BJ (cell line): Measurements from ENCODE around the gene ATAD1. TPM values are rescaled to one million over a fixed set of nuclear protein-coding genes. Genes with fewer than 3 reads are reported as not detected.
"Not testable (repeated sequence)": the region's sequence is repeated elsewhere in the genome, so short reads cannot be mapped to it uniquely, and the experiment has no call there.

Experiments
- CTCF ChIA-PET: fragments of 350-600 bp; formaldehyde crosslinking; extraction: SDS; loops from one replicate; lab custom pipeline; 2021; ENCODE audit warnings: antibody characterized with exemption, inconsistent platforms; lab: Yijun Ruan, JAX
- POLR2A ChIA-PET: fragments of 300-600 bp; sonication (Branson Sonifier 250); formaldehyde crosslinking; extraction: SDS; loops from one replicate; lab custom pipeline; 2021; ENCODE audit warnings: antibody characterized with exemption; lab: Charles Lee
- DNase-seq: peaks from one replicate; pipeline ENCODE4 v3.0.0-alpha.2; 2011; ENCODE audit warnings: low read depth
- H3K27me3 ChIP-seq: 2 replicates; pipeline ENCODE4 v1.6.0; 2011; ENCODE audit warnings: low read length; ENCODE audit not compliant: control insufficient read depth, insufficient read depth
- H3K36me3 ChIP-seq: 2 replicates; pipeline ENCODE4 v1.5.1; 2011; ENCODE audit warnings: low read length; ENCODE audit not compliant: control insufficient read depth, insufficient read depth
- H3K4me3 ChIP-seq: 2 replicates; pipeline ENCODE4 v1.5.1; 2011; ENCODE audit warnings: low read depth, mild to moderate bottlenecking, control low read depth, low read length
- polyA plus RNA-seq: library from polyadenylated mRNA; depleted of rRNA; stranded (reverse); fragments of >200 nt; gene quantifications from 2 replicates; pipeline ENCODE4 v1.2.3, GENCODE V29; 2011
- TF ChIP-seq, protein P1 (sequence below): IDR thresholded peaks from 2 replicates; pipeline ENCODE4 v1.5.1; 2011; ENCODE audit warnings: low read depth, mild to moderate bottlenecking, control low read depth, inconsistent platforms, low read length, moderate library complexity; ENCODE audit not compliant: insufficient read depth

Gene ATAD1
- polyA plus RNA-seq, 1 experiment, result 13.7 TPM

GRCh38 chr10:87841186-87841585, 23.2 kb upstream of the ATAD1 start:
- Histone ChIP-seq H3K36me3 (no peaks in the 10 kb centered on the region), H3K4me3 (no peak overlapping the region), H3K27me3 (no peaks in the 10 kb centered on the region)
- POLR2A ChIA-PET, result no interaction called here
- no peak for DNase-seq
- TF ChIP-seq, protein P1, sequence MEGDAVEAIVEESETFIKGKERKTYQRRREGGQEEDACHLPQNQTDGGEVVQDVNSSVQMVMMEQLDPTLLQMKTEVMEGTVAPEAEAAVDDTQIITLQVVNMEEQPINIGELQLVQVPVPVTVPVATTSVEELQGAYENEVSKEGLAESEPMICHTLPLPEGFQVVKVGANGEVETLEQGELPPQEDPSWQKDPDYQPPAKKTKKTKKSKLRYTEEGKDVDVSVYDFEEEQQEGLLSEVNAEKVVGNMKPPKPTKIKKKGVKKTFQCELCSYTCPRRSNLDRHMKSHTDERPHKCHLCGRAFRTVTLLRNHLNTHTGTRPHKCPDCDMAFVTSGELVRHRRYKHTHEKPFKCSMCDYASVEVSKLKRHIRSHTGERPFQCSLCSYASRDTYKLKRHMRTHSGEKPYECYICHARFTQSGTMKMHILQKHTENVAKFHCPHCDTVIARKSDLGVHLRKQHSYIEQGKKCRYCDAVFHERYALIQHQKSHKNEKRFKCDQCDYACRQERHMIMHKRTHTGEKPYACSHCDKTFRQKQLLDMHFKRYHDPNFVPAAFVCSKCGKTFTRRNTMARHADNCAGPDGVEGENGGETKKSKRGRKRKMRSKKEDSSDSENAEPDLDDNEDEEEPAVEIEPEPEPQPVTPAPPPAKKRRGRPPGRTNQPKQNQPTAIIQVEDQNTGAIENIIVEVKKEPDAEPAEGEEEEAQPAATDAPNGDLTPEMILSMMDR, result no peak
- CTCF ChIA-PET, result no interaction called here

- no peak overlapping the region for H3K4me3 ChIP-seq
- TF ChIP-seq, protein P1, result no peak
- no peaks in the 10 kb centered on the region for H3K36me3 ChIP-seq
- ChIA-PET POLR2A (no interaction called here), CTCF (interaction anchor here (0.8 to 1.3 kb wide), 2 partner anchors 11 to 13 kb away, joined by 4 to 11 read pairs; no protein-coding TSS in a partner anchor)
- H3K27me3 ChIP-seq, result no peaks in the 10 kb centered on the region
- no peak for DNase-seq
These were observed 20.6 kb upstream of the ATAD1 start for GRCh38 chr10:87838650-87839049.

DNA sequence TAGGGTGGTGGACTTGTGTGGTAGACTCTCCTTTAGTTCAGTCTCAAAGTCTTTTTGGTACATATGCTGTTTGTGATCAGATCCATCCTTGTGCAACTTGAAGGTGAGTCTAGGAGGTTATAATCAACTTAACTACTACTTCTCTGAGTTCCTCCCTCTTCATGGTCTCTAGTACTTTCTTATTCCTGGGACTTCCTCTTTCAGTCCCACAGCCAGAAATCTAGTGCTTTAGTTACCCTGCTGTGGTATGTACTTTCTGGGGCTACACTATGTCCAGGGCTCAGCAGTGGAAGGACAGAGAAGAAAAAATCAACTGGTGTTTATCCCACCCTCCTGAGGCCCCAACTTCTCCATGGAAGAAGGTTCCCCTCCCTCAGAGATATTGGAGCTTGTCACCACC, 19.4 kb upstream of the ATAD1 start:
- ChIA-PET POLR2A (no interaction called here), CTCF (no interaction called here)
- H3K4me3 ChIP-seq, result no peak overlapping the region

DNA sequence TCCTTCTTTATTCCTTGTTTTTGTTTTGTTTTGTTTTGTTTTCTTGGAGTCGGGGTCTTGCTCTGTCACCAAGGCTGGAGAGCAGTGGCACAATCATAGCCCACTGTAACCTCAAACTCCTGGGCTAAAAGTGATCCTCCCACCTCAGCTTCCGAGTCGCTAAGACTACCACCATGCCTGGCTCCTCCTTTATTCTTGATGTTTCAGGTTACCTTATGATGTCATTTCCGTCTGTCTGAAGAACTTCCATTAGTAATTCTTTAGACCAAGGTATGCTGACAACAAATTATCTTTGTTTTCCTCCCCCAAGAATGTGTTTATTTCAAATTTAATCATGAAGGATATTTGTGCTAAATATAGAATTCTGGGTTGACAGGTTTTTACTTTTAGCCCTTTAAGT, 18.1 kb upstream of the ATAD1 start:
- TF ChIP-seq, protein P1, result no peak
- no peak overlapping the region for H3K4me3 ChIP-seq
- ChIA-PET POLR2A (no interaction called here), CTCF (no interaction called here)
- no peaks in the 10 kb centered on the region for H3K27me3 ChIP-seq
- no peaks in the 10 kb centered on the region for H3K36me3 ChIP-seq
- no peak for DNase-seq

More for the DNA sequence above, 19.4 kb upstream of the ATAD1 start:
- Histone ChIP-seq H3K27me3 (no peaks in the 10 kb centered on the region), H3K36me3 (no peaks in the 10 kb centered on the region)
- no peak for DNase-seq
- TF ChIP-seq, protein P1, result no peak

DNA sequence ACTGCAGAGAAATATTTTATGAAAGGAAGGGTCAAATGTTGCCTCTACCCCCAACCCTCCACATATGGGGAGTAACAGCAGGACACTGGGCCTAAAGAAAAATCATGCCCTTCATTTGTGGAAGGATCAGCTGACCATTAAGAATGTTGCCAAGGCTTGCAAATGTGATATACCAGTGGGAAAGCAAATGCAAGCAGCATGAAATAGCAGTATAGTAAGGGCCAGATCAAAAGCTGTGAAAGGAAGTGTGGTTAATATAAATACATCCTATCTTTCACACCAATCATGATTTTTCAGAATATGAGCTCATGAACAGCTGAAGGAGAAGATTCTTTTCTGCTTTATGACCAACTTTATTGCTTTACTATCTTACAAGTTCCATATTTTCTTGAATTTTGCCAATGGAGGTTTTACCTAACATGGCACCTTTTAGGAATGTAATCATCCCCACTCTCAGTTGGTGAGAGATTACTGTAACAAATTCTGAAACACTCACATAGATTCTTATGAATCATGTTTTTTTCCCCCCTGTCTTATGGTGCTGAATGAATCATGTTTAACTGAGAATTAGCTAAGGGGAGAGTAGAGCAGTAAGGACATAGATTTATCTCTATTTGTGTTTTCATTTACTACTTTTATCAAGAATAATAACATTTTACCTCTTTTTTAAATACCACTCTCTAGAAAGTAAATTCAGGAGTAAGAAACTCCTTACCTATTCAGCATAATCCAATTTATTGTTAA, 12.1 kb upstream of the ATAD1 start:
- TF ChIP-seq, protein P1, result no peak
- Histone ChIP-seq H3K27me3 (no peaks in the 10 kb centered on the region), H3K4me3 (no peak overlapping the region), H3K36me3 (no peaks in the 10 kb centered on the region)
- CTCF ChIA-PET, result interaction anchor here (0.6 to 1.7 kb wide), 2 partner anchors 538 to 559 kb away, joined by 3 to 5 read pairs; no protein-coding TSS in a partner anchor
- POLR2A ChIA-PET, result no interaction called here
- DNase-seq, result no peak

DNA sequence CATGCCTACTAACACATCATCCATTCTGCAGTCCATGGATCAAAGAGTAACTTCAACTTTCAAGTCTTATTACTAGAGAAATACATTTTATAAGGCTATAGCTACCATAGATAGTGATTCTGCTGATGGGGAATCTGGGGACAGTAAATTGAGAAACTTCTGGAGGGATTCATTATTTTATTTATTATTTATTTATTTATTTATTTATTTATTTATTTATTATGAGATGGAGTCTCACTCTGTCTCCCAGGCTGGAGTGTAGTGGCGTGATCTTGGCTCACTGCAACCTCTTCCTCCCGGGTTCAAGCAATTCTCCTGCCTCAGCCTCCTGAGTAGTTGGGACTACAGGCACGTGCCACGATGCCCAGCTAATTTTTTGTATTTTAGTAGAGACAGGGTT, 11.0 kb upstream of the ATAD1 start:
- H3K36me3 ChIP-seq, POLR2A ChIA-PET, H3K27me3 ChIP-seq, DNase-seq, H3K4me3 ChIP-seq: not testable (repeated sequence)
- CTCF ChIA-PET, result interaction anchor here (1.7 kb wide), 1 partner anchor 560 kb away, joined by 5 read pairs; no protein-coding TSS in a partner anchor
